ENCODE data around the gene NDUFS3. TPM values are rescaled to one million over a fixed set of nuclear protein-coding genes. Genes with fewer than 3 reads are reported as not detected.
A peak's percentile ranks its signal among the peaks of the same experiment; 100 is the strongest.

Gene NDUFS3
- total and polyA plus RNA-seq, 10 of the 15 experiments (the other 5 are each of a cell fraction or from before 2014, with no cell fraction given): 22.3 to 217 (median 125) TPM

- peak; percentile 10; the same call in 2 of the 3 replicates for ATAC-seq
- ChIA-PET POLR2A (interaction anchor here (0.7 to 3.6 kb wide), 10 partner anchors 11 to 1470 kb away, joined by 3 to 16 read pairs (median 4); partner anchors contain the start of genes CELF1, KBTBD4 and NDUFS3), SMC1A (ENCODE audit: uncharacterized antibody, unreplicated experiment) (interaction anchor here (0.6 to 1.7 kb wide), 5 partner anchors 8 to 76 kb away, joined by 3 to 9 read pairs (median 3); no protein-coding TSS in a partner anchor), CTCF (interaction anchor here (0.8 to 1.5 kb wide), 5 partner anchors 12 to 155 kb away, joined by 3 to 10 read pairs (median 4); partner anchors contain the start of gene CELF1), RAD21 (ENCODE audit: unreplicated experiment) (interaction anchor here (0.6 to 2.6 kb wide), 10 partner anchors 12 to 740 kb away, joined by 3 to 8 read pairs (median 3); no protein-coding TSS in a partner anchor)
- Histone ChIP-seq H3K27me3 (replicated peaks in 1 of 2; ENCODE audit: control insufficient read depth in 2 of 2, insufficient read depth in 2 of 2, low read length in 1 of 2) (no peaks in the 10 kb centered on the region), H3K79me2 (ENCODE audit: control insufficient read depth, insufficient read depth, low read length) (peaks cover 29% of the 10 kb centered on the region), H3K4me2 (ENCODE audit: control insufficient read depth, insufficient read depth) (peak overlapping the region; percentile 77), H3K9ac (ENCODE audit: control insufficient read depth, insufficient read depth, low read length) (peak overlapping the region; percentile 76), H4K20me1 (ENCODE audit: control insufficient read depth, insufficient read depth) (no peaks in the 10 kb centered on the region), H2AFZ (ENCODE audit: control insufficient read depth, low read depth, low read length) (peak overlapping the region; percentile 82), H3K27ac (ENCODE audit: control insufficient read depth, insufficient read depth) (peak overlapping the region; percentile 58), H3K9me3 (replicated peaks; ENCODE audit: control insufficient read depth, insufficient read depth, low read length) (no peaks in the 10 kb centered on the region), H3K36me3 (ENCODE audit: control insufficient read depth in 2 of 2, insufficient read depth in 2 of 2, low read length in 1 of 2) (peaks cover 2 to 11% of the 10 kb centered on the region in 2 experiments; a peak in 3 of 4 replicates), H3K4me3 (peak overlapping the region; percentile 94), H3K4me1 (ENCODE audit: control insufficient read depth, insufficient read depth, low read length) (no peaks in the 10 kb centered on the region; the same call in 1 of the 2 replicates)
- FAIRE-seq: no peak
- WGBS (ENCODE audit: insufficient coverage, insufficient replicate concordance, low lambda C conversion rate, missing lambda C conversion rate): 17% methylated on average over 17 of the region's 17 CpGs
- intact Hi-C loops (cut with micrococcal nuclease; ENCODE audit: unreplicated experiment): no loop called here
- no TSS peak for BruUV-seq (replicated peaks)
- DNase-seq (ENCODE audit: low read depth, low spot score): no peak
- TF ChIP-seq ZNF384 (IDR thresholded peaks at IDR 0.05; ENCODE audit: borderline replicate concordance, low read depth, low read length) (peak; percentile 23; the same call in 1 of the 2 replicates), ZNF24 (IDR thresholded peaks at IDR 0.05) (0 out of 2 replicates have a peak, but pooled peaks have one; percentile 38), MTA3 (IDR thresholded peaks at IDR 0.05; ENCODE audit: borderline replicate concordance, low read length) (no peak), YY1 (IDR thresholded peaks at IDR 0.05; ENCODE audit: low read depth, low read length) (peak; percentile 48; the same call in 1 of the 2 replicates)
- in situ Hi-C loops (cut with MboI): no loop called here
Observed at GRCh38 chr11:47566149-47566698, 12.7 kb upstream of the NDUFS3 start.

GRCh38 chr11:47569646-47570045 is 9.2 kb upstream of the NDUFS3 start:
- Histone ChIP-seq H3K27me3 (replicated peaks in 1 of 2; ENCODE audit: control insufficient read depth in 2 of 2, insufficient read depth in 2 of 2, low read length in 1 of 2) (no peaks in the 10 kb centered on the region), H3K36me3 (ENCODE audit: control insufficient read depth in 2 of 2, insufficient read depth in 2 of 2, low read length in 1 of 2) (peaks cover 10 to 32% of the 10 kb centered on the region in 2 experiments), H3K27ac (ENCODE audit: control insufficient read depth, insufficient read depth) (no peak overlapping the region), H3K4me3 (no peak overlapping the region), H3K9me3 (replicated peaks; ENCODE audit: control insufficient read depth, insufficient read depth, low read length) (no peaks in the 10 kb centered on the region), H3K9ac (ENCODE audit: control insufficient read depth, insufficient read depth, low read length) (no peak overlapping the region), H4K20me1 (ENCODE audit: control insufficient read depth, insufficient read depth) (0 out of 2 replicates have a peak, but pooled peaks cover 3% of the 10 kb centered on the region), H3K4me2 (ENCODE audit: control insufficient read depth, insufficient read depth) (no peak overlapping the region), H3K79me2 (ENCODE audit: control insufficient read depth, insufficient read depth, low read length) (peaks cover 29% of the 10 kb centered on the region), H2AFZ (ENCODE audit: control insufficient read depth, low read depth, low read length) (no peak overlapping the region), H3K4me1 (ENCODE audit: control insufficient read depth, insufficient read depth, low read length) (no peaks in the 10 kb centered on the region)
- intact Hi-C loops (cut with micrococcal nuclease; ENCODE audit: unreplicated experiment): no loop called here
- ATAC-seq: no peak
- FAIRE-seq: no peak
- no TSS peak for BruUV-seq (replicated peaks)
- DNase-seq (ENCODE audit: low read depth, low spot score): no peak
- SMC1A ChIA-PET (ENCODE audit: uncharacterized antibody, unreplicated experiment): interaction anchor here (0.9 kb wide), 1 partner anchor 11 kb away, joined by 3 read pairs; no protein-coding TSS in a partner anchor
- CTCF ChIA-PET: interaction anchor here (0.6 kb wide), 1 partner anchor 262 kb away, joined by 4 read pairs; no protein-coding TSS in a partner anchor
- 98% methylated on average over 7 of the region's 7 CpGs for WGBS (ENCODE audit: insufficient coverage, insufficient replicate concordance, low lambda C conversion rate, missing lambda C conversion rate)
- RAD21 ChIA-PET (ENCODE audit: unreplicated experiment): interaction anchor here (0.7 kb wide), 1 partner anchor 103 kb away, joined by 3 read pairs; no protein-coding TSS in a partner anchor
- in situ Hi-C loops (cut with MboI): no loop called here
- POLR2A ChIA-PET: interaction anchor here (2.4 kb wide), 1 partner anchor 10 kb away, joined by 7 read pairs; no protein-coding TSS in a partner anchor
- no peak for TF ChIP-seq NR2F1 (conservative IDR thresholded peaks at IDR 0.05)
- TF ChIP-seq BACH1 (IDR thresholded peaks at IDR 0.05; ENCODE audit: borderline replicate concordance): no peak
- TF ChIP-seq RUNX3 (IDR thresholded peaks at IDR 0.05; ENCODE audit: low read length): no peak
- no peak for TF ChIP-seq SMC3 (IDR thresholded peaks at IDR 0.05; ENCODE audit: borderline replicate concordance, low read length)
- no peak for TF ChIP-seq ZNF687 (IDR thresholded peaks at IDR 0.05)
